ENCODE data around the gene CNOT3. TPM values are rescaled to one million over a fixed set of nuclear protein-coding genes. Genes with fewer than 3 reads are reported as not detected.

Gene CNOT3
- total RNA-seq, 1 donor from 2014 or later: 20.7 TPM

GRCh38 chr19:54127688-54128440 lies 9.7 kb upstream of the CNOT3 start:
- no peak for DNase-seq (ENCODE audit: low read depth)
- H3K36me3 ChIP-seq (ENCODE audit: control insufficient read depth, insufficient read depth, low read length): no peaks in the 10 kb centered on the region
- TF ChIP-seq CTCF (IDR thresholded peaks at IDR 0.05; ENCODE audit: insufficient read depth, low read length, poor library complexity, severe bottlenecking): no peak

DNA sequence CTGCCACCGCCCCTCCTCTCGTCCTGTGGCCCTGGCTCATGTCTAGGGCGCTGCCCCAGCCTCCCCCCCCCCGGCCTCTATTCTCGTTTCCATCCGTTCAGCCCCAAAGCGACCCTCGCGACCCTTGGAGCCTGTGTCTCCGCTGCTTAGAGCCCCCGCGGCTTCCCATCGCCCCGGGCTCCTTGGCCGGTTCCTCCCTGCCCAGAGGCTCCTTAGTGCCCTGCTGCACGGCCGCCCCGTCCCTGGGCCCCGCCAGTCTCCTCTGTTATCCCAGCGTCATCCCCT lies 9.2 kb upstream of the CNOT3 start:
- Histone ChIP-seq H3K4me3 (ENCODE audit: low read depth, low read length) (no peak overlapping the region), H3K27me3 (ENCODE audit: control insufficient read depth, insufficient read depth, low read length) (no peaks in the 10 kb centered on the region), H3K36me3 (ENCODE audit: control insufficient read depth, insufficient read depth, low read length) (no peaks in the 10 kb centered on the region)
- TF ChIP-seq CTCF (IDR thresholded peaks at IDR 0.05; ENCODE audit: insufficient read depth, low read length, poor library complexity, severe bottlenecking): no peak
- no peak for DNase-seq (ENCODE audit: low read depth)

More at GRCh38 chr19:54127688-54128440, 9.7 kb upstream of the CNOT3 start:
- H3K4me3 ChIP-seq (ENCODE audit: low read depth, low read length): no peak overlapping the region
- H3K27me3 ChIP-seq (ENCODE audit: control insufficient read depth, insufficient read depth, low read length): no peaks in the 10 kb centered on the region

GRCh38 chr19:54128796-54129616 lies 8.6 kb upstream of the CNOT3 start:
- TF ChIP-seq CTCF (IDR thresholded peaks at IDR 0.05; ENCODE audit: insufficient read depth, low read length, poor library complexity, severe bottlenecking): no peak
- DNase-seq (ENCODE audit: low read depth): no peak
- Histone ChIP-seq H3K27me3 (ENCODE audit: control insufficient read depth, insufficient read depth, low read length) (no peaks in the 10 kb centered on the region), H3K36me3 (ENCODE audit: control insufficient read depth, insufficient read depth, low read length) (no peaks in the 10 kb centered on the region), H3K4me3 (ENCODE audit: low read depth, low read length) (no peak overlapping the region)

- Histone ChIP-seq H3K36me3 (ENCODE audit: control insufficient read depth, insufficient read depth, low read length) (no peaks in the 10 kb centered on the region), H3K4me3 (ENCODE audit: low read depth, low read length) (no peak overlapping the region), H3K27me3 (ENCODE audit: control insufficient read depth, insufficient read depth, low read length) (no peaks in the 10 kb centered on the region)
- no peak for TF ChIP-seq CTCF (IDR thresholded peaks at IDR 0.05; ENCODE audit: insufficient read depth, low read length, poor library complexity, severe bottlenecking)
- DNase-seq (ENCODE audit: low read depth): no peak
Measured at GRCh38 chr19:54129617-54129996, 8.0 kb upstream of the CNOT3 start.

GRCh38 chr19:54133312-54133956 lies 4.1 kb upstream of the CNOT3 start:
- Histone ChIP-seq H3K27me3 (ENCODE audit: control insufficient read depth, insufficient read depth, low read length) (no peaks in the 10 kb centered on the region), H3K36me3 (ENCODE audit: control insufficient read depth, insufficient read depth, low read length) (no peaks in the 10 kb centered on the region), H3K4me3 (ENCODE audit: low read depth, low read length) (no peak overlapping the region)
- TF ChIP-seq CTCF (IDR thresholded peaks at IDR 0.05; ENCODE audit: insufficient read depth, low read length, poor library complexity, severe bottlenecking): no peak
- DNase-seq (ENCODE audit: low read depth): no peak

Data from kidney epithelial cell (primary cell).